ENCODE results near the gene RSL1D1. TPM values are rescaled to one million over a fixed set of nuclear protein-coding genes. Genes with fewer than 3 reads are reported as not detected.

RSL1D1 gene
- total and polyA plus RNA-seq, 9 of the 15 experiments (the other 6 are each of a cell fraction or from before 2014, with no cell fraction given) = 259 to 753 (median 373) TPM

- TF ChIP-seq NCOA6 (IDR thresholded peaks at IDR 0.05) (no peak), TFAP4 (CRISPR knock-in tag; IDR thresholded peaks at IDR 0.05; ENCODE audit: borderline replicate concordance) (no peak), ARID4B (CRISPR knock-in tag; IDR thresholded peaks at IDR 0.05) (peak; percentile 82), NR2C2 (CRISPR knock-in tag; IDR thresholded peaks at IDR 0.05) (no peak), NR2C2 (tag; IDR thresholded peaks at IDR 0.05) (0 out of 2 replicates have a peak, but pooled peaks have one; percentile 51), ZNF766 (CRISPR knock-in tag; conservative IDR thresholded peaks at IDR 0.05) (peak; percentile 96), ZBTB2 (IDR thresholded peaks at IDR 0.05) (no peak), PRPF4 (IDR thresholded peaks at IDR 0.05; ENCODE audit: insufficient read depth, low read depth, low read length, poor library complexity, severe bottlenecking) (no peak), ZKSCAN3 (CRISPR knock-in tag; IDR thresholded peaks at IDR 0.05) (no peak), NFE2 (IDR thresholded peaks at IDR 0.05; ENCODE audit: low read depth) (no peak), ZFX (CRISPR knock-in tag; IDR thresholded peaks at IDR 0.05) (peak; percentile 63), PCBP1 (IDR thresholded peaks at IDR 0.05; ENCODE audit: low read depth, low read length, poor library complexity, severe bottlenecking) (peak; percentile 60), NR2F6 (CRISPR knock-in tag; IDR thresholded peaks at IDR 0.05) (no peak), PHB (CRISPR knock-in tag; IDR thresholded peaks at IDR 0.05) (no peak), KDM5B (IDR thresholded peaks at IDR 0.05; ENCODE audit: insufficient replicate concordance, low read depth, low read length) (peak; percentile 40)
- TF ChIP-seq, protein P1, sequence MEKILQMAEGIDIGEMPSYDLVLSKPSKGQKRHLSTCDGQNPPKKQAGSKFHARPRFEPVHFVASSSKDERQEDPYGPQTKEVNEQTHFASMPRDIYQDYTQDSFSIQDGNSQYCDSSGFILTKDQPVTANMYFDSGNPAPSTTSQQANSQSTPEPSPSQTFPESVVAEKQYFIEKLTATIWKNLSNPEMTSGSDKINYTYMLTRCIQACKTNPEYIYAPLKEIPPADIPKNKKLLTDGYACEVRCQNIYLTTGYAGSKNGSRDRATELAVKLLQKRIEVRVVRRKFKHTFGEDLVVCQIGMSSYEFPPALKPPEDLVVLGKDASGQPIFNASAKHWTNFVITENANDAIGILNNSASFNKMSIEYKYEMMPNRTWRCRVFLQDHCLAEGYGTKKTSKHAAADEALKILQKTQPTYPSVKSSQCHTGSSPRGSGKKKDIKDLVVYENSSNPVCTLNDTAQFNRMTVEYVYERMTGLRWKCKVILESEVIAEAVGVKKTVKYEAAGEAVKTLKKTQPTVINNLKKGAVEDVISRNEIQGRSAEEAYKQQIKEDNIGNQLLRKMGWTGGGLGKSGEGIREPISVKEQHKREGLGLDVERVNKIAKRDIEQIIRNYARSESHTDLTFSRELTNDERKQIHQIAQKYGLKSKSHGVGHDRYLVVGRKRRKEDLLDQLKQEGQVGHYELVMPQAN (IDR thresholded peaks at IDR 0.05; ENCODE audit: borderline replicate concordance) = peak; percentile 67
- TF ChIP-seq, protein P2, sequence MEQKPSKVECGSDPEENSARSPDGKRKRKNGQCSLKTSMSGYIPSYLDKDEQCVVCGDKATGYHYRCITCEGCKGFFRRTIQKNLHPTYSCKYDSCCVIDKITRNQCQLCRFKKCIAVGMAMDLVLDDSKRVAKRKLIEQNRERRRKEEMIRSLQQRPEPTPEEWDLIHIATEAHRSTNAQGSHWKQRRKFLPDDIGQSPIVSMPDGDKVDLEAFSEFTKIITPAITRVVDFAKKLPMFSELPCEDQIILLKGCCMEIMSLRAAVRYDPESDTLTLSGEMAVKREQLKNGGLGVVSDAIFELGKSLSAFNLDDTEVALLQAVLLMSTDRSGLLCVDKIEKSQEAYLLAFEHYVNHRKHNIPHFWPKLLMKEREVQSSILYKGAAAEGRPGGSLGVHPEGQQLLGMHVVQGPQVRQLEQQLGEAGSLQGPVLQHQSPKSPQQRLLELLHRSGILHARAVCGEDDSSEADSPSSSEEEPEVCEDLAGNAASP (IDR thresholded peaks at IDR 0.05) = no peak
Observed at GRCh38 chr16:11796227-11797165, 54.8 kb downstream of the RSL1D1 start (continued).

Data from K562 (cell line).